A673 (cell line): ENCODE data around the gene ZIK1.

Experiments used
- CTCF ChIP-seq: fragments of 300-800, 200-600 bp; sonication (generic); conservative IDR thresholded peaks from 2 replicates; pipeline ENCODE4 v1.5.1; 2017; ENCODE audit warnings: low read depth, mild to moderate bottlenecking, antibody characterized with exemption, low read length, moderate library complexity, mixed read lengths
- EZH2 ChIP-seq: fragments of 200-600 bp; sonication (generic); IDR thresholded peaks from 2 replicates; pipeline ENCODE4 v1.6.1; 2017; ENCODE audit warnings: borderline replicate concordance, low read depth, mild to moderate bottlenecking, mixed read lengths, antibody characterized with exemption, low read length; ENCODE audit not compliant: poor library complexity, severe bottlenecking

GRCh38 chr19:57552432-57552831, 31.5 kb upstream of the ZIK1 start:
- TF ChIP-seq CTCF, result no peak
- TF ChIP-seq EZH2, result no peak
